ENCODE results near the gene SGSM2. TPM values are rescaled to one million over a fixed set of nuclear protein-coding genes. Genes with fewer than 3 reads are reported as not detected.

Gene SGSM2
- total RNA-seq = 93.3 and 106 TPM in 2 replicates
- polyA plus RNA-seq = 99.3 and 107 TPM in 2 replicates

- H3K27ac ChIP-seq = peak within 1 kb of the TSS; percentile 77
- peak; percentile 63 to 85 for DNase-seq (ENCODE audit: low read depth in 1 of 2, low spot score in 1 of 2)
- TF ChIP-seq, protein P1, sequence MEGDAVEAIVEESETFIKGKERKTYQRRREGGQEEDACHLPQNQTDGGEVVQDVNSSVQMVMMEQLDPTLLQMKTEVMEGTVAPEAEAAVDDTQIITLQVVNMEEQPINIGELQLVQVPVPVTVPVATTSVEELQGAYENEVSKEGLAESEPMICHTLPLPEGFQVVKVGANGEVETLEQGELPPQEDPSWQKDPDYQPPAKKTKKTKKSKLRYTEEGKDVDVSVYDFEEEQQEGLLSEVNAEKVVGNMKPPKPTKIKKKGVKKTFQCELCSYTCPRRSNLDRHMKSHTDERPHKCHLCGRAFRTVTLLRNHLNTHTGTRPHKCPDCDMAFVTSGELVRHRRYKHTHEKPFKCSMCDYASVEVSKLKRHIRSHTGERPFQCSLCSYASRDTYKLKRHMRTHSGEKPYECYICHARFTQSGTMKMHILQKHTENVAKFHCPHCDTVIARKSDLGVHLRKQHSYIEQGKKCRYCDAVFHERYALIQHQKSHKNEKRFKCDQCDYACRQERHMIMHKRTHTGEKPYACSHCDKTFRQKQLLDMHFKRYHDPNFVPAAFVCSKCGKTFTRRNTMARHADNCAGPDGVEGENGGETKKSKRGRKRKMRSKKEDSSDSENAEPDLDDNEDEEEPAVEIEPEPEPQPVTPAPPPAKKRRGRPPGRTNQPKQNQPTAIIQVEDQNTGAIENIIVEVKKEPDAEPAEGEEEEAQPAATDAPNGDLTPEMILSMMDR (IDR thresholded peaks at IDR 0.05; ENCODE audit: low read depth, low read length) = no peak
- no peaks in the 10 kb centered on the region for H3K9me3 ChIP-seq (ENCODE audit: low read depth)
- H3K4me3 ChIP-seq = peak within 1 kb of the TSS; percentile 100
- peaks cover 26% of the 10 kb centered on the region for H3K36me3 ChIP-seq
- peaks cover 4% of the 10 kb centered on the region for H3K4me1 ChIP-seq (ENCODE audit: low read depth)
- no peaks in the 10 kb centered on the region for H3K27me3 ChIP-seq
Observed at GRCh38 chr17:2336852-2337543, at the start of gene SGSM2. Gene SGSM2 (plus strand): TSS chr17:2337501. CDS start chr17:2337689, 188 bp downstream.

GRCh38 chr17:2289878-2290478 lies 47.3 kb upstream of the SGSM2 start:
- TF ChIP-seq, protein P1 (IDR thresholded peaks at IDR 0.05; ENCODE audit: low read depth, low read length) = no peak
- H3K4me1 ChIP-seq (ENCODE audit: low read depth) = no peaks in the 10 kb centered on the region
- no peak overlapping the region for H3K27ac ChIP-seq
- no peak overlapping the region for H3K4me3 ChIP-seq
- no peaks in the 10 kb centered on the region for H3K27me3 ChIP-seq
- peaks cover 32% of the 10 kb centered on the region for H3K36me3 ChIP-seq
- no peaks in the 10 kb centered on the region for H3K9me3 ChIP-seq (ENCODE audit: low read depth)
- DNase-seq (ENCODE audit: low read depth in 1 of 2, low spot score in 1 of 2) = no peak

DNA sequence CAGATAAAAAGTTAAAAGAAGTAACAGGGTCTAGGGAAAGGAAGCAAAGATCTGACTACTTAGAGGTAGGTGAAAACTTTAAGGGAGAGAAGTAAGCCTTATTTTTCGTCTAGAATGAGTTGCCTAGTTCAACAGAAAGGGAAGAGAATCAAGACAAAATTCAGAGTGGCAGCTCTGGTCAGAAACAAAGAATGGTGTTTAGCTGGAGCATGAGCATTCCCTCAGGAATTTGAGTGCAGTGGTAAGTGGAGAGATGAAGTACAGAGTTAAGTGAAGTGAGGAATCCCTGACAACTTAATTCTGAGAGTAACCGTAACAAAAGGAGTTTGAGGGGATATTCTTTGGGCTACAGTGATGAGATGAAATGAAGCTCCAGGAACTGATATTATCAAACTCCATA lies 45.2 kb upstream of the SGSM2 start:
- H3K4me3 ChIP-seq = no peak overlapping the region
- peak in 1 of 2 donors; percentile 16 for DNase-seq (ENCODE audit: low read depth in 1 of 2, low spot score in 1 of 2)
- H3K4me1 ChIP-seq (ENCODE audit: low read depth) = no peaks in the 10 kb centered on the region
- no peaks in the 10 kb centered on the region for H3K27me3 ChIP-seq
- H3K9me3 ChIP-seq (ENCODE audit: low read depth) = no peaks in the 10 kb centered on the region
- peaks cover 44% of the 10 kb centered on the region for H3K36me3 ChIP-seq
- peak overlapping the region; percentile 80 for H3K27ac ChIP-seq
- TF ChIP-seq, protein P1 (IDR thresholded peaks at IDR 0.05; ENCODE audit: low read depth, low read length) = no peak

DNA sequence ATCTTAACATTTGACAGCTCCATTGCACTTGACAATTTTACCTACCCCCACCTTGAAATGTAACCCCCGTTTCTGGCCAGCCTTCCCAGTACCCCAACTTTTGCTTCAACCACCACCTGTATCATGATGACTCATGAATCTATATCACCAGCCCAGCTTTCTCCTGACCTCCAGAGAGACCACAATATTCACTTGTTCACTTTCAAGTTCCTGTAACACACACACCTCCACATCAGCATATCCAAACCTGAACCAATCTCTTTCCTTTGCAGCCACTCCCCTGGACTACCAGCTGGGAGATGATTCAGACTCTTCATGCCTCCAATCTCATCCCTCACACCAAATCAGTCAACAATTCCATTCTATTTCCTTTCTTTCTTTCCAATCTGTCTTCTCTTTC lies 41.7 kb upstream of the SGSM2 start:
- H3K27me3 ChIP-seq = no peaks in the 10 kb centered on the region
- H3K4me3 ChIP-seq = no peak overlapping the region
- DNase-seq (ENCODE audit: low read depth in 1 of 2, low spot score in 1 of 2) = no peak
- H3K9me3 ChIP-seq (ENCODE audit: low read depth) = no peaks in the 10 kb centered on the region
- no peak overlapping the region for H3K27ac ChIP-seq
- TF ChIP-seq, protein P1 (IDR thresholded peaks at IDR 0.05; ENCODE audit: low read depth, low read length) = no peak
- peaks cover 59% of the 10 kb centered on the region for H3K36me3 ChIP-seq
- H3K4me1 ChIP-seq (ENCODE audit: low read depth) = no peaks in the 10 kb centered on the region

GRCh38 chr17:2297023-2297422 lies 40.3 kb upstream of the SGSM2 start:
- Histone ChIP-seq H3K36me3 (peaks cover 56% of the 10 kb centered on the region), H3K4me3 (no peak overlapping the region), H3K27ac (no peak overlapping the region), H3K4me1 (ENCODE audit: low read depth) (no peaks in the 10 kb centered on the region), H3K27me3 (no peaks in the 10 kb centered on the region), H3K9me3 (ENCODE audit: low read depth) (no peaks in the 10 kb centered on the region)
- DNase-seq (ENCODE audit: low read depth in 1 of 2, low spot score in 1 of 2) = no peak
- TF ChIP-seq, protein P1 (IDR thresholded peaks at IDR 0.05; ENCODE audit: low read depth, low read length) = no peak
